Activated T-cell treated with anti-CD3 and anti-CD28 coated beads, Interleukin-2, amount 50 U/mL, for 4 hours (primary cell): ENCODE measurements around the gene TFEB. TPM values are rescaled to one million over a fixed set of nuclear protein-coding genes. Genes with fewer than 3 reads are reported as not detected.
A peak's percentile ranks its signal among the peaks of the same experiment; 100 is the strongest.

ENCODE experiments used
- ATAC-seq, 2 donors: fragments of 200-7000 bp; cut with Tn5 transposase; one replicate each; pipeline ENCODE4 v1.10.0; 2021
- DNase-seq: peaks from one replicate; pipeline ENCODE4 v3.0.0-alpha.2; 2020
- H3K27me3 Mint-ChIP-seq: one replicate; pipeline ENCODE4 v1.8.0; 2021; ENCODE audit warnings: low read depth, mixed read lengths
- H3K36me3 Mint-ChIP-seq: one replicate; pipeline ENCODE4 v1.8.0; 2022; ENCODE audit warnings: mixed read lengths; ENCODE audit not compliant: insufficient read depth
- H3K4me1 Mint-ChIP-seq: one replicate; pipeline ENCODE4 v1.8.0; 2021; ENCODE audit warnings: low read depth, mixed read lengths
- H3K4me3 Mint-ChIP-seq: one replicate; pipeline ENCODE4 v1.8.0; 2021; ENCODE audit warnings: mild to moderate bottlenecking, moderate library complexity, mixed read lengths
- H3K9me3 Mint-ChIP-seq: one replicate; pipeline ENCODE4 v1.8.0; 2021; ENCODE audit warnings: mixed read lengths
- total RNA-seq, 3 donors: library from RNA; stranded (reverse); gene quantifications; one replicate each; pipeline ENCODE4 v1.2.1, GENCODE V29; 2021

Gene TFEB
- total RNA-seq, 3 donors from 2014 or later, result 7.6 to 15.4 (median 10.8) TPM

GRCh38 chr6:41642090-41642959 lies 93.1 kb downstream of the TFEB start:
- Mint-ChIP-seq H3K27me3 (peaks cover 49% of the 10 kb centered on the region), H3K36me3 (no peaks in the 10 kb centered on the region), H3K4me3 (no peak overlapping the region), H3K9me3 (no peaks in the 10 kb centered on the region), H3K4me1 (peaks cover 8% of the 10 kb centered on the region)
- ATAC-seq (no peak), DNase-seq (no peak)

- no peak for DNase-seq
- no peak for ATAC-seq
- peaks cover 51% of the 10 kb centered on the region for H3K27me3 Mint-ChIP-seq
Observed at GRCh38 chr6:41641352-41641925, 94.0 kb downstream of the TFEB start.

GRCh38 chr6:41640426-41640825 lies 95.0 kb downstream of the TFEB start:
- Mint-ChIP-seq H3K9me3 (no peaks in the 10 kb centered on the region), H3K4me1 (peaks cover 8% of the 10 kb centered on the region), H3K27me3 (peaks cover 53% of the 10 kb centered on the region), H3K36me3 (no peaks in the 10 kb centered on the region), H3K4me3 (no peak overlapping the region)
- DNase-seq (no peak), ATAC-seq (no peak)

More at GRCh38 chr6:41641352-41641925, 94.0 kb downstream of the TFEB start:
- no peaks in the 10 kb centered on the region for H3K36me3 Mint-ChIP-seq
- peaks cover 8% of the 10 kb centered on the region for H3K4me1 Mint-ChIP-seq
- H3K4me3 Mint-ChIP-seq, result no peak overlapping the region
- H3K9me3 Mint-ChIP-seq, result no peaks in the 10 kb centered on the region

GRCh38 chr6:41639809-41640371 lies 95.5 kb downstream of the TFEB start:
- ATAC-seq (no peak), DNase-seq (no peak)
- Mint-ChIP-seq H3K4me3 (no peak overlapping the region), H3K27me3 (peaks cover 56% of the 10 kb centered on the region), H3K4me1 (peaks cover 8% of the 10 kb centered on the region), H3K36me3 (no peaks in the 10 kb centered on the region), H3K9me3 (no peaks in the 10 kb centered on the region)

GRCh38 chr6:41638935-41639808 lies 96.2 kb downstream of the TFEB start:
- DNase-seq (no peak), ATAC-seq (peak in 1 of 2 donors; percentile 7)
- Mint-ChIP-seq H3K36me3 (no peaks in the 10 kb centered on the region), H3K4me3 (no peak overlapping the region), H3K4me1 (peaks cover 8% of the 10 kb centered on the region), H3K9me3 (no peaks in the 10 kb centered on the region), H3K27me3 (peaks cover 59% of the 10 kb centered on the region)

- ATAC-seq (peak; percentile 39 to 51), DNase-seq (no peak)
- Mint-ChIP-seq H3K4me1 (peaks cover 8% of the 10 kb centered on the region), H3K36me3 (no peaks in the 10 kb centered on the region), H3K9me3 (no peaks in the 10 kb centered on the region), H3K4me3 (peak within 1 kb of the TSS; percentile 58), H3K27me3 (peaks cover 60% of the 10 kb centered on the region)
Observed at GRCh38 chr6:41638002-41638934, 97.1 kb downstream of the TFEB start, which contains the start of gene MDFI. MDFI (plus strand) TSS chr6:41638468; CDS start chr6:41638750, 282 bp downstream.

GRCh38 chr6:41637194-41638001 lies 98.0 kb downstream of the TFEB start:
- Mint-ChIP-seq H3K4me3 (peak overlapping the region; percentile 58), H3K9me3 (no peaks in the 10 kb centered on the region), H3K27me3 (peaks cover 64% of the 10 kb centered on the region), H3K36me3 (no peaks in the 10 kb centered on the region), H3K4me1 (peaks cover 8% of the 10 kb centered on the region)
- no peak for DNase-seq
- no peak for ATAC-seq

- Mint-ChIP-seq H3K27me3 (peaks cover 63% of the 10 kb centered on the region), H3K4me1 (peaks cover 8% of the 10 kb centered on the region), H3K36me3 (no peaks in the 10 kb centered on the region), H3K9me3 (no peaks in the 10 kb centered on the region), H3K4me3 (no peak overlapping the region)
- ATAC-seq (no peak), DNase-seq (no peak)
Observed at GRCh38 chr6:41636833-41637193, 98.6 kb downstream of the TFEB start.

GRCh38 chr6:41635365-41635764 lies 100.0 kb downstream of the TFEB start:
- Mint-ChIP-seq H3K9me3 (no peaks in the 10 kb centered on the region), H3K36me3 (no peaks in the 10 kb centered on the region), H3K4me3 (no peak overlapping the region), H3K4me1 (peaks cover 8% of the 10 kb centered on the region), H3K27me3 (peaks cover 60% of the 10 kb centered on the region)
- ATAC-seq (no peak), DNase-seq (no peak)

- peaks cover 6% of the 10 kb centered on the region for H3K4me1 Mint-ChIP-seq
- H3K4me3 Mint-ChIP-seq, result no peak overlapping the region
- peaks cover 53% of the 10 kb centered on the region for H3K27me3 Mint-ChIP-seq
- DNase-seq (no peak), ATAC-seq (no peak)
- H3K9me3 Mint-ChIP-seq, result no peaks in the 10 kb centered on the region
- H3K36me3 Mint-ChIP-seq, result no peaks in the 10 kb centered on the region
Observed at GRCh38 chr6:41634657-41635056, 100.8 kb downstream of the TFEB start.
